HL-60 (cell line): ENCODE results near the gene C10orf71.

Experiments used
- DNase-seq, 2 experiments: peaks; one replicate each; pipeline ENCODE4 v3.0.0-alpha.2; 2010 to 2020; ENCODE audit warnings: low read depth in 1 of 2, low spot score in 1 of 2
- H3K27ac ChIP-seq: fragments of 250-450 bp; sonication (Bioruptor Pico); replicated peaks from 2 replicates; pipeline ENCODE4 v1.5.1; 2020; ENCODE audit warnings: mild to moderate bottlenecking, moderate library complexity
- H3K27me3 ChIP-seq: fragments of 250-450 bp; sonication (Bioruptor Pico); 2 replicates; pipeline ENCODE4 v1.5.1; 2021; ENCODE audit warnings: mild to moderate bottlenecking, moderate library complexity; ENCODE audit not compliant: insufficient read depth, poor library complexity, severe bottlenecking
- H3K4me3 ChIP-seq: replicated peaks from 2 replicates; pipeline ENCODE4 v1.5.1; 2011; ENCODE audit warnings: mild to moderate bottlenecking, control low read depth, low read length; ENCODE audit not compliant: insufficient read depth
- GABPA ChIP-seq: IDR thresholded peaks from 2 replicates; pipeline ENCODE4 v1.6.1; 2012; ENCODE audit warnings: low read depth
- POLR2AphosphoS5 ChIP-seq: IDR thresholded peaks from 2 replicates; pipeline ENCODE4 v1.6.1; 2012; ENCODE audit warnings: low read depth
- SPI1 ChIP-seq: IDR thresholded peaks from 2 replicates; pipeline ENCODE4 v1.6.1; 2012; ENCODE audit warnings: low read depth, mild to moderate bottlenecking, borderline replicate concordance
- TF ChIP-seq, protein P1 (sequence below): IDR thresholded peaks from one replicate; pipeline ENCODE4 v1.5.1; 2011; ENCODE audit warnings: low read length, control low read depth, inconsistent platforms; ENCODE audit not compliant: insufficient read depth
- TF ChIP-seq, protein P2 (sequence below): IDR thresholded peaks from 2 replicates; pipeline ENCODE4 v1.6.1; 2012; ENCODE audit warnings: low read depth; ENCODE audit not compliant: insufficient replicate concordance

The C10orf71 gene

DNA sequence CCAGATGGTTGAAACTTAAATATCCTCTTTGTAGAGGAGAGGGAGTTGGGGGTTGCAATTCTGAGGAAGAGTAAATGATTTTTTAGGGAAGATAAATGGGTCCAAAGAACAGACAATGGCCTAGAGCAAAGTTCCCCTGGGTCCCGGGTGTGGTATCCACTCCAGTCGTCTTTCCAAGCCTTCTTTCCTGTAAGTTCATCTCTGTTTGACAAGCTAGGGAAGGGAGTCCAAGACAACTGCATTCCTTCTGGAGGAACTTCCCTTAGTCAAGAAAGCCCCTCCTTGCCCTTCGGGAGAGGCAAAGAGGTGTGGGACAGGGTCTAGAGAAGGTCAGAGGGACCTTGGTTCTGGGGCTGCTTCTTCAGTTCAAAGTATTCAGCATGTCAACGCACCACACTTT, 33.4 kb downstream of the C10orf71 start:
- H3K4me3 ChIP-seq: no peak overlapping the region
- TF ChIP-seq, protein P1, sequence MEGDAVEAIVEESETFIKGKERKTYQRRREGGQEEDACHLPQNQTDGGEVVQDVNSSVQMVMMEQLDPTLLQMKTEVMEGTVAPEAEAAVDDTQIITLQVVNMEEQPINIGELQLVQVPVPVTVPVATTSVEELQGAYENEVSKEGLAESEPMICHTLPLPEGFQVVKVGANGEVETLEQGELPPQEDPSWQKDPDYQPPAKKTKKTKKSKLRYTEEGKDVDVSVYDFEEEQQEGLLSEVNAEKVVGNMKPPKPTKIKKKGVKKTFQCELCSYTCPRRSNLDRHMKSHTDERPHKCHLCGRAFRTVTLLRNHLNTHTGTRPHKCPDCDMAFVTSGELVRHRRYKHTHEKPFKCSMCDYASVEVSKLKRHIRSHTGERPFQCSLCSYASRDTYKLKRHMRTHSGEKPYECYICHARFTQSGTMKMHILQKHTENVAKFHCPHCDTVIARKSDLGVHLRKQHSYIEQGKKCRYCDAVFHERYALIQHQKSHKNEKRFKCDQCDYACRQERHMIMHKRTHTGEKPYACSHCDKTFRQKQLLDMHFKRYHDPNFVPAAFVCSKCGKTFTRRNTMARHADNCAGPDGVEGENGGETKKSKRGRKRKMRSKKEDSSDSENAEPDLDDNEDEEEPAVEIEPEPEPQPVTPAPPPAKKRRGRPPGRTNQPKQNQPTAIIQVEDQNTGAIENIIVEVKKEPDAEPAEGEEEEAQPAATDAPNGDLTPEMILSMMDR: no peak
- TF ChIP-seq GABPA (no peak), SPI1 (no peak), POLR2AphosphoS5 (no peak)
- TF ChIP-seq, protein P2, sequence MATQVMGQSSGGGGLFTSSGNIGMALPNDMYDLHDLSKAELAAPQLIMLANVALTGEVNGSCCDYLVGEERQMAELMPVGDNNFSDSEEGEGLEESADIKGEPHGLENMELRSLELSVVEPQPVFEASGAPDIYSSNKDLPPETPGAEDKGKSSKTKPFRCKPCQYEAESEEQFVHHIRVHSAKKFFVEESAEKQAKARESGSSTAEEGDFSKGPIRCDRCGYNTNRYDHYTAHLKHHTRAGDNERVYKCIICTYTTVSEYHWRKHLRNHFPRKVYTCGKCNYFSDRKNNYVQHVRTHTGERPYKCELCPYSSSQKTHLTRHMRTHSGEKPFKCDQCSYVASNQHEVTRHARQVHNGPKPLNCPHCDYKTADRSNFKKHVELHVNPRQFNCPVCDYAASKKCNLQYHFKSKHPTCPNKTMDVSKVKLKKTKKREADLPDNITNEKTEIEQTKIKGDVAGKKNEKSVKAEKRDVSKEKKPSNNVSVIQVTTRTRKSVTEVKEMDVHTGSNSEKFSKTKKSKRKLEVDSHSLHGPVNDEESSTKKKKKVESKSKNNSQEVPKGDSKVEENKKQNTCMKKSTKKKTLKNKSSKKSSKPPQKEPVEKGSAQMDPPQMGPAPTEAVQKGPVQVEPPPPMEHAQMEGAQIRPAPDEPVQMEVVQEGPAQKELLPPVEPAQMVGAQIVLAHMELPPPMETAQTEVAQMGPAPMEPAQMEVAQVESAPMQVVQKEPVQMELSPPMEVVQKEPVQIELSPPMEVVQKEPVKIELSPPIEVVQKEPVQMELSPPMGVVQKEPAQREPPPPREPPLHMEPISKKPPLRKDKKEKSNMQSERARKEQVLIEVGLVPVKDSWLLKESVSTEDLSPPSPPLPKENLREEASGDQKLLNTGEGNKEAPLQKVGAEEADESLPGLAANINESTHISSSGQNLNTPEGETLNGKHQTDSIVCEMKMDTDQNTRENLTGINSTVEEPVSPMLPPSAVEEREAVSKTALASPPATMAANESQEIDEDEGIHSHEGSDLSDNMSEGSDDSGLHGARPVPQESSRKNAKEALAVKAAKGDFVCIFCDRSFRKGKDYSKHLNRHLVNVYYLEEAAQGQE: no peak
- DNase-seq: no peak
- H3K27ac ChIP-seq: no peak overlapping the region
- H3K27me3 ChIP-seq: no peaks in the 10 kb centered on the region

DNA sequence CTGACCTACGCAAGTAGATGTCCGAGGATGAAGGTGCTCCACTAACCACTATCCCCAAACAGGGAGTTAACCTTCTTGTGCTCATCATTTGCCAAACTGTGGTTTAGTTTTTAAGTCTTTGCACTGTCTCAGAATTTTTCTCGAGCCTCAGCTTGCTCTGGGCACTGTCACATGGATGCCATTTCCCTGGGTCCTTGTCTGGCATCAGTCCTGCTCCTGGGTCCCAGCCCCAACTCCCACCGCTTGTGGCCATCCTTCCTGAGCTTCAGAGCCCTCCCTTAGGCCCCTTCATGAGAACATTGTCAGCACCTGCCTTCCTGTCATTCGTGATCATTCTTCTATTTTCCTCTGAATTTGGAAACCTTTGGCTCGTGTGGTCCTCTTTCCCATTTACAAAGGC, 33.8 kb downstream of the C10orf71 start:
- H3K4me3 ChIP-seq: no peak overlapping the region
- H3K27me3 ChIP-seq: no peaks in the 10 kb centered on the region
- DNase-seq: no peak
- TF ChIP-seq SPI1 (no peak), GABPA (no peak), POLR2AphosphoS5 (no peak)
- TF ChIP-seq, protein P1: no peak
- TF ChIP-seq, protein P2: no peak
- H3K27ac ChIP-seq: no peak overlapping the region

DNA sequence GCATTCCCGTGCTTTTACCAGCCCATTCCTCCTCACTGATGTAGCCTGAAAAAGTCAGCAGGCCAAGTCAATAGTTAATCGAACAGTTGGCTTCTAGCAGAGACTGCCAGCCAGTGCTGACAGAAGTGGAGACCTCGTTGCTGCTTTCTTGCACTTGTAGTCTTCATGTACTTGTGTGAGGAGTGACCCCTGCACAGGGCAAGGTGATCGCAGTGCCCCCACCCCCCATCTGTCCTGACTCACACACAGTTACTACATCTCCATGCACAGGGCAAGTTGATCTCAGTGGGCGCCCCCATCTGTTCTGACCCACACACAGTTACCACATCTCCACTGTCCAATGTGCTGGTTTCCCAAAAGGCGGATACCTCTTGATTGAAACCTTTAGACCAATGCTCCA, 34.2 kb downstream of the C10orf71 start:
- TF ChIP-seq POLR2AphosphoS5: no peak
- no peak for TF ChIP-seq SPI1
- TF ChIP-seq, protein P1: no peak
- TF ChIP-seq GABPA: no peak
- TF ChIP-seq, protein P2: no peak
- Histone ChIP-seq H3K4me3 (no peak overlapping the region), H3K27me3 (no peaks in the 10 kb centered on the region), H3K27ac (no peak overlapping the region)
- no peak for DNase-seq
